NCI-H774 (cell line): ENCODE results near the gene NEU1.
"Not testable (repeated sequence)": the region's sequence is repeated elsewhere in the genome, so short reads cannot be mapped to it uniquely, and the experiment has no call there.

Experiments
- DNase-seq: peaks from one replicate; lab custom pipeline; 2025; lab: John Stamatoyannopoulos, UW

Gene NEU1

DNA sequence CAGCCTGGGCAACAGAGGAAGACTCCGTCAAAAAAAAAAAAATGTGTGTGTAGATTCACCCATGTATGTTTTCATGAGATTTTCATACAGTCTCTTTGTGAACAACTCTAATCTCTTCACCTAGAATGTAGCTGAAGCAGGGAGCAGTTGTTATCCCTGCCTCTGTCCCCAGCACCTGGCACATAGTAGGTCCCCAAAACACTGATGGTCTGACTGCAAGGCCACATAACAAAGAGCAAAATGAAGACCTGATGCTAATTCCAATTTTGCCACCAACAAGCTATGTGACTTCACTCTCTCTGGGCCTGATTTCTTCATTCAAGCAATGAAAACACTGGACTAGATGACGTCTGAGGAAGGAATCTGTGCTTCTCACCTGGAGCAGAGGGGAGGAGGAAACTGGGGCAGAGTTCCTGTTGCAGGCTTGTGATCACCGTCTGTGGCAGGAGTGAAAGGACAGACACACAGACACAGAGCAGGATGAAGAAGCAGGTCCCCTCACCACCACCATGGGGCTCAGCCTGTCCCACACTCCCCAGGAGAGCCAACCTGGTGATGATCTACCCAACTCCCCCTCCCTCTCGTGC, 11.6 kb upstream of the NEU1 start:
- no peak for DNase-seq

DNA sequence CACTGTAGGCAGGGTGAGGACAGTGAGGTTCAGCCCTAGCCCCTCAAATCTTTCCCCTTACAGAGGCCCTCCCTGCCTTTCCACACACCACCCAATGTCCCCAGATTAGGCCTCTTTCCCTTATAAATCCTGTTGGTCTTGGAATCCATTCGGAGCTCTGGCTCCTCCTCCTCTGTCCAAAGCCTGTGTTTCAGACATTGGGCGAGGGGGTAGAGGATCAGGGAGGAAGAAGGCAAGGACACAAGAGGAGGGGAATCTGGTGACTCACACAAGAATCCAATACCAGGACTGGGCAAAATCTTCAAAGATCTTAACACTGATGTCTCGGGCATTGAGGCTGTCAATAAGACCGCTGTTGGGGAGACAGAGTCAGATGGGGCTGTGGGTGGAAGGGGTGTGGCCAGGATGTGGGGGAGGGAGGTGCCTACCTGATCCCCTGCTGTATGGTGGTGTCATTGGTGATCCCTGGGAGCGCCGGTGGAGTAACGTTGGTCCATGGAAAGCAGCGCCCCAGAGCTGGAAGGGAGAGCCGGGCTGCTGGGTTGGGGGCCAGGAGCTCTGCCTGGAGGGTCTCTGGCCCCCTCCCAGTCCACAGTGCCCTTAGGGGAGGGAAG, 8.5 kb upstream of the NEU1 start:
- DNase-seq = no peak

DNA sequence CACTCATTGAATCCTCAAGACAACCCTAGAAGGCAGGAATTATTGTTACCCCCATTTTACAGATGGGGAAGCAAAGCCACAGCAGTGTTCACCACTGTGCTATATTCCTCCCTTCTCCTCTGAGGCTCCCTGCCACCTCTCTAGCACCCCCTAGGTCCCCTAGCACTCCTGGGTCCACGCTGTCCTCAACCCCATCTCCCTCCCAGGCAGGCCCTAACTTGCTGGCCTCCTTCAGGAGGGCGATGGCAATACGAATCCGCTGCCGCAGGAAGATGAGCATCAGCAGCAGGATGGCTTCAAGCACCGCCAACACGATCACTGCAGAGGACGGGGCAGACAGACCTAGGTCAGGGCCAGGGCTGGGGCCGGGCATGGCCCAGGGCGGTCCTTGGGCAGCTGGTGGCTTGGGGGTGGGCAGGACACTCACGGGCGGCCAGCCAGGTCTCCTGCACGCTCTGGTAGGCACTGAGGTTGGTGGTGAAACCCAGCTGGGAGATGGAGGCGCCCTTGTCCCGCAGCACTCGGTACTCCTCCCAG, 7.8 kb upstream of the NEU1 start:
- DNase-seq = no peak

- DNase-seq = no peak
Measured at GRCh38 chr6:31869343-31869742, 6.7 kb upstream of the NEU1 start.

GRCh38 chr6:31868658-31868971, 6.0 kb upstream of the NEU1 start:
- not testable (repeated sequence) for DNase-seq

GRCh38 chr6:31865205-31866118, 2.8 kb upstream of the NEU1 start:
- no peak for DNase-seq

GRCh38 chr6:31864818-31865204, 2.2 kb upstream of the NEU1 start:
- DNase-seq = no peak

DNA sequence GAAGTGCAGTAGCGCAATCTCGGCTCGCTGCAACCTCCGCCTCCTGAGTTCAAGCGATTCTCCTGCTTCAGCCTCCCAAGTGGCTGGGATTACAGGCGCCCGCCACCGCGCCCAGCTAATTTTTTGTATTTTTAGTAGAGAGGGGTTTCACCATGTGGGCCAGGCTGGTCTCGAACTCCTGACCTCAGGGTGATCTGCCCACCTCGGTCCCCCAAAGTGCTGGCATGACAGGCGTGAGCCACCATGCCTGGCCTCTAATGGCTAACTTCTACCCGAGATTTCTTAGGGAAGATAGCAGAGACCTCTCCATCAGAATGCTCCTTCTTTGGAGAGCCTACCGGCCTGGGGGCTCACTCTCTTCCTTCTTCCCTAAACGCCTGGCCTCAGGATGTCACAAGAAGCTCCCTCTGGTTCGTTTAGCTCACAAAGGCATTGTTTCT, 1.5 kb upstream of the NEU1 start:
- DNase-seq = not testable (repeated sequence)

DNA sequence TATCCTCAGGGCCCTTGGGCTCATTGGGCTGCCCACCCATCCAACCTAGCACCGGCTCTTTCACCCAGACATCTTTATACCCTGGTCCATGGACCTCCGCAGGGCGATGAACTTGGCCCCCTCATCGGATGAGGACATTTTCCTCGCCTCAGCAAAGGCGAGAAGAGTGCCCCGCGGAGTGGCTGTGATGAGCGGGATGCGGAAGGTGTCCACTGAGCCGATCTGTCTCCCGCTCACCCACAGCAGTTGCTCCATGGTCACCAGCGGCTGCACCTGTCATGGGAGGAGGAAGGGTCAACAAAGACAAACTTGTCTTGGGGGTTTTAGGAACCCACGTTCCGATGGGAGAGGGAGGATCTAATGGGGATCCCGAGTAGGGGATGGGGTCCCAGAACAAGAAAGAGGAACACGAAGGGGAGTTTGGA, 690 bp downstream of the NEU1 start:
- DNase-seq = no peak

- DNase-seq = no peak
Measured at GRCh38 chr6:31861150-31861549, 1.5 kb downstream of the NEU1 start.

- no peak for DNase-seq
Measured at GRCh38 chr6:31860349-31860748, 2.3 kb downstream of the NEU1 start.

- DNase-seq = no peak
Measured at GRCh38 chr6:31859923-31860322, 2.7 kb downstream of the NEU1 start.

- no peak for DNase-seq
Measured at GRCh38 chr6:31858707-31859106, 3.9 kb downstream of the NEU1 start.

DNA sequence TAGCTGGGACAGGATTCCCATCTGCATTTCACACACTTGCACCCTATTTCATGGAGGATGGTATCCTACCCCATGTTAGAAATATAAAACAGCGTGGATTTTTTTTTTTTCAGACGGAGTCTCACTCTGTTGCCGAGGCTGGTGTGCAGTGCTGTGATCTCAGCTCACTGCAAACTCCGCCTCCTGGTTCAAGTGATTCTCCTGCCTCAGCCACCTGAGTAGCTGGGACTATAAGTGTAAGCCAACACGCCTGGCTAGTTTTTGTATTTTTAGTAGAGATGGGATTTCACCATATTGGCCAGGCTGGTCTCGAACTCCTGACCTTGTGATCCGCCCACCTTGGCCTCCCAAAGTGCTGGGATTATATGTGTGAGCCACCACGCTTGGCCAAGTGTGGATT, 4.8 kb downstream of the NEU1 start:
- not testable (repeated sequence) for DNase-seq

DNA sequence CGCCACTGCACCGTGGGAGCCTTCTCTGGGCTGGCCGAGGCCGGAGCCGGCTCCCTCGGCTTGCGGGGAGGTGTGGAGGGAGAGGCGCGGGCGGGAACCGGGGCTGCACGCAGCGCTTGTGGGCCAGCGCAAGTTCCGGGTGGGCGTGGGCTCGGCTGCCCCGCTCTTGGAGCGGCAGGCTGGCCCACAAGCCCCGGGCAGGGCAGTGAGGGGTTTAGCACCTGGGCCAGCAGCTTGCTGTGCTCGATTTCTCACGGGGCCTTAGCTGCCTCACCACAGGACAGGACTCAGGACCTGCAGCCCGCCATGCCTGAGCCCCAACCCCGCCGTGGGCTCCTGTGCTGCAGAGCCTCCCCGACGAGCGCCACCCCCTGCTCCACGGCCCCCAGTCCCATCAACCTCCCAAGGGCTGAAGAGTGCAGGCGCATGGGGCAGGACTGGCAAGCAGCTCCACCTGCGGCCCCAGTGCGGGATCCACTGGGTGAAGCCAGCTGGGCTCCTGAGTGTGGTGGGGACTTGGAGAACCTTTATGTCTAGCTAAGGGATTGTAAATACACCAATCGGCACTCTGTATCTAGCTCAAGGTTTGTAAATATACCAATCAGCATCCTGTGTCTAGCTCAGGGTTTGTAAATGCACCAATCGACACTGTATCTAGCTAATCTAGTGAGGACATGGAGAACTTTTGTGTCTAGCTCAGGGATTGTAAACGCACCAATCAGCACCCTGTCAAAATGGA, 10.5 kb downstream of the NEU1 start:
- not testable (repeated sequence) for DNase-seq

DNA sequence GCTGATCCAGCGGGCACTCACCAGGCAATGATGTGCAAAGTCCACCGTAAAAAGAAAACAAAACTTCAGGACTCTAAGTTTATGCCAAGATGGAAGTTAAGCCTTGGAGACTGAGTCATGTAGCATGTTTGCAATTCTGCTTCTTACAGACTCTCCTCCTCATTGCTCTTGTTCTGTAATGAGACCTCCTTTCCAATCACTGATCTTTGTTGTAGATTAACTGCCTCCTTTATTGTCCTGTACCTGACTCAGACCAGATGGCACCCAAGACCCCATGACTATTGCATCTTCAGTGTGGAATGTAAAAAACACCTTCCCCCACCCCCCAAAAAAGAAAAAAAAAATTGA, 11.2 kb downstream of the NEU1 start:
- no peak for DNase-seq

GRCh38 chr6:31850765-31851484, 11.7 kb downstream of the NEU1 start:
- no peak for DNase-seq

- no peak for DNase-seq
Measured at GRCh38 chr6:31847276-31847978, 15.2 kb downstream of the NEU1 start.

GRCh38 chr6:31844507-31844906, 18.1 kb downstream of the NEU1 start:
- DNase-seq = no peak

DNA sequence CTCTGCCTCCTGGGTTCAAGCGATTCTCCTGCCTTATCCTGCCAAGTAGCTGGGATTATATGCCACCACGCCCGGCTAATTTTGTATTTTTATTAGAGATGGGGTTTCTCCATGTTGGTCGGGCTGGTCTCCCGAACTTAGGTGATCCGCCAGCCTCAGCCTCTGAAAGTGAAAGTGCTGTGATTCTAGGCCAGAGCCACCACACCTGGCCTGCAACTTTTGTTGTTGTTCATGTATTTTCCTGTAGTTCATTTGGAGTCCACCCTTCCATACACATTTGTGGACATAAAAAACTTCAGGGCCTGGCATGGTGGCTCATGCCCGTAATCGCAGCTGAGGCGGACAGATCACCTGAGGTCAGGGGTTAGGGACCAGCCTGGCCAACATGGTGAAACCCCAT, 20.6 kb downstream of the NEU1 start:
- no peak for DNase-seq

DNA sequence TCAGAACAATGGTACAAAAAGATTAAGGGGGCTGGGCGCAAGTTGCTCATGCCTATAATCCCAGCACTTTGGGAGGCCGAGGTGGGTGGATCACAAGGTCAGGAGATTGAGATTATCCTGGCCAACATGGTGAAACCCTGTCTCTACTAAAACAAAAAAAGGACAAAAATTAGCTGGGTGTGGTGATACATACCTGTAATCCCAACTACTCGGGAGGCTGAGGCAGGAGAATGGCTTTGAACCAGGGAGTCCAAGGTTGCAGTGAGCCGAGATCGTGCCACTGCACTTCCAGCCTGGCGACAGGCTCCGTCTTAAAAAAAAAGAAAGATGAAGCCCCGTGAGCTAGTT, 22.9 kb downstream of the NEU1 start:
- DNase-seq = not testable (repeated sequence)
